ENCODE measurements around the gene BBIP1.
A peak's percentile ranks its signal among the peaks of the same experiment; 100 is the strongest.
"Not testable (repeated sequence)": the region's sequence is repeated elsewhere in the genome, so short reads cannot be mapped to it uniquely, and the experiment has no call there.

Gene BBIP1

DNA sequence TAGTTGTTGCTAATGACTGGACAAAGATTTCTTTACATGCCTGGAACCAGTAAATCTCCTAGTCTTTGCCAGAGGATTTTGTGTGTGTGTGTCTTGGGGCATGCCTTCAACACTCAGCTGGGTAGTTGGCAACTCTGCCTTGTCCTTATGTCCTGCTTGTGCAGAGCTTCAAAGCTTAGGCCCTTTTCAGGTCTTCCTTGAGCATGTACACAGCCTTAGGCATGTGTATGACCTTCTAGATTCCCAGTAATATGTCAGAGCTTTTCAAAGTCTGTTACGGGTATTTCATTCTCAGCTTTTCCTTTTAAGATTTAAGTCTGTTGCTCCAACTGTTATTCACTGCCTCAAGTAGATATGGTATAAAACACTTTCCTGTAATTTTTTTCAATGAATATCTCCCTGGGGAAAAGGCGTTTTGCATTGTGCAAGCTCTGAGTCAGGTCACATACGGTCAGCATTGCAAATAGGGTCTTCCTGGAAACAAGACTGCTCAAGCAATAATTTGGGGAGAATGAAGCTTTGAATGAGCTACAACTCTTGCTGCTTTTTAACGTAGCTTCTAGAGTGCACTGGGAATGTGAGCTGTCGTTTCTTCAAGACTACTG, 25.9 kb upstream of the BBIP1 start:
- Histone ChIP-seq H3K4me1 (ENCODE audit: insufficient read depth, low read length) (peaks cover 3% of the 10 kb centered on the region; the same call in 1 of the 2 replicates), H3K36me3 (ENCODE audit: insufficient read depth, low read length) (no peaks in the 10 kb centered on the region), H3K9ac (ENCODE audit: low read depth, low read length) (no peak overlapping the region), H3K9me3 (ENCODE audit: control insufficient read depth, insufficient read depth, low read length) (no peaks in the 10 kb centered on the region)

- no peak overlapping the region for H3K9ac ChIP-seq (ENCODE audit: low read depth, low read length)
Observed at GRCh38 chr10:110939419-110939818, 20.4 kb upstream of the BBIP1 start.

DNA sequence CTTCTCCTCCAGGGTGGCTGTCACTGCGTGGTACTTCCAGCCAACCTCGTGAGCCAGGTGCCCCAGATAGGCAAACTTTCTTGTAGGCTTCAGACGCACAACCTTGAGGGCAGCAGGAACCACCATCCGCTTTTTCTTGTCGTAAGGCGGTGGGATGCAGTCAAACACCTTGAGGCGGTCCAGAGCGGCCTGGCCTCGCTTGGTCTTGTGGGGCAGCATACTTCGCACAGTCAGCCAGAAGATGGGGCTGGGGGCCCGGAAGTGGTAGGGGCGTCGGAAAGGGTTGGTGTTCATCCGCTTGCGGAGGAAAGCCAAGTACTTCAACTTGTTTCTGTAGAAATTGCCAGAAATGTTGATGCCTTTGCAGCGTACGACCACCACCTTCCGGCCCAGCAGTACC, 17.8 kb upstream of the BBIP1 start:
- H3K9me3 ChIP-seq (ENCODE audit: control insufficient read depth, insufficient read depth, low read length) = no peaks in the 10 kb centered on the region
- H3K36me3 ChIP-seq (ENCODE audit: insufficient read depth, low read length) = no peaks in the 10 kb centered on the region
- H3K9ac ChIP-seq (ENCODE audit: low read depth, low read length) = no peak overlapping the region
- H3K4me1 ChIP-seq (ENCODE audit: insufficient read depth, low read length) = no peaks in the 10 kb centered on the region

More at GRCh38 chr10:110939419-110939818, 20.4 kb upstream of the BBIP1 start:
- Histone ChIP-seq H3K36me3 (ENCODE audit: insufficient read depth, low read length) (no peaks in the 10 kb centered on the region), H3K4me1 (ENCODE audit: insufficient read depth, low read length) (no peaks in the 10 kb centered on the region), H3K9me3 (ENCODE audit: control insufficient read depth, insufficient read depth, low read length) (no peaks in the 10 kb centered on the region)

DNA sequence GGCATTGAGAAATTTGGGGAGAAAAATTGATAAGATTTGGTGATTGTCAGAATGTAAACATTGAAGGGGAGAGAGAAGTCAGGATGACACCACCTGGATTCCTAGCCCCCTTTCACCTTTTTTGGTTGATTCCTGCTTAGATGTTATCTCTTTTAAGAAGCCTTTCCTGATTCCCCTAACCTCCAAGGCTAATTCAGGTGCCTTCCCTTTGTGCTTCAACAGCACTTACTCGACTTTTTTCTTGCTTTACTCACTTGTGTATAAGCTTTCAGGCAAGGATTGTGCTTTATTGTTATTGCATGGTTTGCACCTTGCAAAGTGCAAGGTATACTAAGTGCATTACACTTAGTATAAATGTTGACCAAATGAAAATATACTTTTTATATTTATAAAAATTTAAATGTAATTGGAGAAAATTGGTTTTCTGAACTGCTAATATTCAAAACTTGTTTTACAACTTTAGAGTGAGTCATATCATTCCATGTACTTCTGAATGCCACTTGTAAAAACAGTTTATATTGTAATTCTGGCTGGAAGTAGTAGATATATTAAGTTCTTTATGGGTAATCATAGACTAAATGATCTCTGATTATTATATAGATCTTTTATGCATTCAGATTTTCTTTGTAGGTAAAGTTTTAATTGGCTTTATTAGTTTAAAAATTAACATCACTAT, 13.7 kb upstream of the BBIP1 start:
- H3K9me3 ChIP-seq (ENCODE audit: control insufficient read depth, insufficient read depth, low read length) = no peaks in the 10 kb centered on the region
- H3K4me1 ChIP-seq (ENCODE audit: insufficient read depth, low read length) = no peaks in the 10 kb centered on the region
- no peak overlapping the region for H3K9ac ChIP-seq (ENCODE audit: low read depth, low read length)
- H3K36me3 ChIP-seq (ENCODE audit: insufficient read depth, low read length) = no peaks in the 10 kb centered on the region

DNA sequence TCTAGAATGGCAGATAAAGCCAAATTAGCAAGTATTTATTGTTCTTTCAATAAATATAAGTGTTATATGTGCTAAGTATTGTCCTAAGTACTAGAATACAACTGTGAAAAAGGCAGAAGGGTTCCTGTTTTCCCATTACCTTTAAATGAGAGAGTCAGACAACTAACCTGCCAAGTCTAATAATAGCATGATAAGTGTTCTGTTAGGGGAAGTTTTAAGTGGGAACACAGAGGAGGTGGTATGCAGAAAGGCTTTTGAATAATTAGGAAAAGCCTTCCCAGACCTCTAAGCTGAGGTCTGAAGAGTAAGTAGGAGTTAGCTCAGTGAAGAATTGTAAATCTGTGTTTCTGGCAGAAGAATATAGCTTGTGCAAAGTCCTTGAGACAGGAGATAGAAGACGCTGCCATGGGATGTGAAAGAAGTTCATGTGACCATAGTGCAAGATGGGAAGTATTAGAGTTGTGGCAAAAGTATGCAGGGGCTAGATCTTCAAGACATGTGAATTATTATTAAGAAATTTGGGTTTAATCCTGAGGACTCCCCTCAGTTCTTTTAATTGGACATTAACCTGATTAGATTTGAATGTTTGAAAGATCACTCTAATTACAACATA, 12.9 kb upstream of the BBIP1 start:
- Histone ChIP-seq H3K36me3 (ENCODE audit: insufficient read depth, low read length) (no peaks in the 10 kb centered on the region), H3K4me1 (ENCODE audit: insufficient read depth, low read length) (no peaks in the 10 kb centered on the region), H3K9ac (ENCODE audit: low read depth, low read length) (no peak overlapping the region), H3K9me3 (ENCODE audit: control insufficient read depth, insufficient read depth, low read length) (no peaks in the 10 kb centered on the region)

DNA sequence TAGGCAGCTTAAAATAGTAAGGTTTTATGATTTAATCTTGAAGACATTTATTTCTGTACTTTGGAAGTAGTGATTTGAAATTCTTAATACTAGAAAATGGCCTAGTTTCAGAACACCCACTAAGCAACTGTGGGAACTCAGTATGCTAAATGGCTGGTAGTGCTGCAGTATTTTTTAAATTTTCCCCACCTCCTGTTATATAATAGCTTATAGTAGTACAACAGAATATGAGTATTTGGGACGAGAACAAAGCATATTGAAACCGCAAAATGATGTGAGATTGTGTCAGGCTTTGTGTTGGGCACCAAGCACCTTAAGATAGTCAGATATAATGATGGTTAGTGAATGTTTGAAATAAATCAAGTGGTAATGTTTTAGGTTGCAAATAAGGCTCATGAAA, 8.5 kb upstream of the BBIP1 start:
- Histone ChIP-seq H3K4me1 (ENCODE audit: insufficient read depth, low read length) (no peaks in the 10 kb centered on the region), H3K9me3 (ENCODE audit: control insufficient read depth, insufficient read depth, low read length) (no peaks in the 10 kb centered on the region), H3K36me3 (ENCODE audit: insufficient read depth, low read length) (no peaks in the 10 kb centered on the region), H3K9ac (ENCODE audit: low read depth, low read length) (no peak overlapping the region)

GRCh38 chr10:110923856-110924493, 5.0 kb upstream of the BBIP1 start:
- no peak overlapping the region for H3K9ac ChIP-seq (ENCODE audit: low read depth, low read length)
- H3K4me1 ChIP-seq (ENCODE audit: insufficient read depth, low read length) = no peaks in the 10 kb centered on the region
- H3K36me3 ChIP-seq (ENCODE audit: insufficient read depth, low read length) = no peaks in the 10 kb centered on the region
- H3K9me3 ChIP-seq (ENCODE audit: control insufficient read depth, insufficient read depth, low read length) = no peaks in the 10 kb centered on the region

GRCh38 chr10:110919971-110920881, 1.2 kb upstream of the BBIP1 start:
- Histone ChIP-seq H3K36me3 (ENCODE audit: insufficient read depth, low read length) (no peaks in the 10 kb centered on the region), H3K9me3 (ENCODE audit: control insufficient read depth, insufficient read depth, low read length) (no peaks in the 10 kb centered on the region), H3K9ac (ENCODE audit: low read depth, low read length) (peak overlapping the region; percentile 98), H3K4me1 (ENCODE audit: insufficient read depth, low read length) (peaks cover 8% of the 10 kb centered on the region)

- peak within 1 kb of the TSS; percentile 100 for H3K9ac ChIP-seq (ENCODE audit: low read depth, low read length)
- H3K9me3 ChIP-seq (ENCODE audit: control insufficient read depth, insufficient read depth, low read length) = no peaks in the 10 kb centered on the region
- peaks cover 8% of the 10 kb centered on the region for H3K4me1 ChIP-seq (ENCODE audit: insufficient read depth, low read length)
- no peaks in the 10 kb centered on the region for H3K36me3 ChIP-seq (ENCODE audit: insufficient read depth, low read length)
Observed at GRCh38 chr10:110919349-110919931, 460 bp upstream of the BBIP1 start, which contains the start of gene SHOC2. Gene SHOC2 (plus strand): TSS chr10:110919604. CDS start chr10:110964359, 44,755 bp downstream.

- Histone ChIP-seq H3K4me1 (ENCODE audit: insufficient read depth, low read length) (peaks cover 8% of the 10 kb centered on the region), H3K9me3 (ENCODE audit: control insufficient read depth, insufficient read depth, low read length) (no peaks in the 10 kb centered on the region), H3K9ac (ENCODE audit: low read depth, low read length) (peak overlapping the region; percentile 100), H3K36me3 (ENCODE audit: insufficient read depth, low read length) (no peaks in the 10 kb centered on the region)
Observed at GRCh38 chr10:110918269-110918642, 724 bp downstream of the BBIP1 start.

- Histone ChIP-seq H3K36me3 (ENCODE audit: insufficient read depth, low read length) (no peaks in the 10 kb centered on the region), H3K4me1 (ENCODE audit: insufficient read depth, low read length) (peaks cover 8% of the 10 kb centered on the region), H3K9me3 (ENCODE audit: control insufficient read depth, insufficient read depth, low read length) (no peaks in the 10 kb centered on the region), H3K9ac (ENCODE audit: low read depth, low read length) (no peak overlapping the region)
Observed at GRCh38 chr10:110916554-110917346, 2.2 kb downstream of the BBIP1 start.

DNA sequence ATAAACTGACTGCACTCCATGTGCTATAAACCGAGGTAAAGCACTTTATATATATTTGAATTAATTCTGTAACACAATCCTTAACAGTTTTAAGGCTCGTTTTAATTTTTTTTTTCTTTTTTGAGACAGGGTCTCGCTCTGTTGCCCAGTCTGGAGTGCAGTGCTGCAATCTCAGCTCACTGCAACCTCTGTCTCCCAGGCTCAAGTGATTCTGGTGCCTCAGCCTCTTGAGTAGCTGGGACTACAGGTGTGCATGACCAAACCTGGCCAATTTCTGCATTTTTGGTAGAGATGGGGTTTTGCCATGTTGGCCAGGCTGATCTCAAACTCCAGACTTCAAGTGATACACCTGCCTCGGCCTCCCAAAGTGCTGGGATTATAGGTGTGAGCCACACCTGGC, 3.4 kb downstream of the BBIP1 start:
- not testable (repeated sequence) for H3K9me3 ChIP-seq (ENCODE audit: control insufficient read depth, insufficient read depth, low read length); H3K4me1 ChIP-seq (ENCODE audit: insufficient read depth, low read length); H3K36me3 ChIP-seq (ENCODE audit: insufficient read depth, low read length); H3K9ac ChIP-seq (ENCODE audit: low read depth, low read length)

GRCh38 chr10:110915035-110915434, 3.9 kb downstream of the BBIP1 start:
- H3K9me3 ChIP-seq (ENCODE audit: control insufficient read depth, insufficient read depth, low read length) = no peaks in the 10 kb centered on the region
- no peaks in the 10 kb centered on the region for H3K36me3 ChIP-seq (ENCODE audit: insufficient read depth, low read length)
- H3K4me1 ChIP-seq (ENCODE audit: insufficient read depth, low read length) = peaks cover 8% of the 10 kb centered on the region
- H3K9ac ChIP-seq (ENCODE audit: low read depth, low read length) = no peak overlapping the region
